ENCODE data around the gene HOXA5. TPM values are rescaled to one million over a fixed set of nuclear protein-coding genes. Genes with fewer than 3 reads are reported as not detected.

HOXA5 gene
- total RNA-seq, 1 experiment from 2014 or later: 7.5 TPM

GRCh38 chr7:27141923-27142579 lies 1.4 kb downstream of the HOXA5 start:
- peaks cover 13% of the 10 kb centered on the region; the same call in 1 of the 2 replicates for H3K36me3 ChIP-seq (ENCODE audit: low read depth, low read length)
- no peak for ATAC-seq
- ChIA-PET CTCF (no interaction called here), POLR2A (ENCODE audit: unreplicated experiment) (no interaction called here)
- no peaks in the 10 kb centered on the region for H3F3A ChIP-seq (ENCODE audit: low read length, unreplicated experiment)
- BruUV-seq (replicated peaks): no TSS peak
- intact Hi-C loops (cut with micrococcal nuclease): no loop called here
- no peaks in the 10 kb centered on the region for H4K20me1 ChIP-seq (ENCODE audit: low read length)
- H2AFZ ChIP-seq (ENCODE audit: low read length): no peak overlapping the region
- H3K27ac ChIP-seq (ENCODE audit: low read length): no peak overlapping the region
- no peak overlapping the region for H3K4me3 ChIP-seq (ENCODE audit: low read length)
- no peak overlapping the region for H3K4me2 ChIP-seq (ENCODE audit: low read length)
- no peak for TF ChIP-seq EZH2phosphoT487 (IDR thresholded peaks at IDR 0.05; ENCODE audit: borderline replicate concordance, low read length)
- TF ChIP-seq, protein P1, sequence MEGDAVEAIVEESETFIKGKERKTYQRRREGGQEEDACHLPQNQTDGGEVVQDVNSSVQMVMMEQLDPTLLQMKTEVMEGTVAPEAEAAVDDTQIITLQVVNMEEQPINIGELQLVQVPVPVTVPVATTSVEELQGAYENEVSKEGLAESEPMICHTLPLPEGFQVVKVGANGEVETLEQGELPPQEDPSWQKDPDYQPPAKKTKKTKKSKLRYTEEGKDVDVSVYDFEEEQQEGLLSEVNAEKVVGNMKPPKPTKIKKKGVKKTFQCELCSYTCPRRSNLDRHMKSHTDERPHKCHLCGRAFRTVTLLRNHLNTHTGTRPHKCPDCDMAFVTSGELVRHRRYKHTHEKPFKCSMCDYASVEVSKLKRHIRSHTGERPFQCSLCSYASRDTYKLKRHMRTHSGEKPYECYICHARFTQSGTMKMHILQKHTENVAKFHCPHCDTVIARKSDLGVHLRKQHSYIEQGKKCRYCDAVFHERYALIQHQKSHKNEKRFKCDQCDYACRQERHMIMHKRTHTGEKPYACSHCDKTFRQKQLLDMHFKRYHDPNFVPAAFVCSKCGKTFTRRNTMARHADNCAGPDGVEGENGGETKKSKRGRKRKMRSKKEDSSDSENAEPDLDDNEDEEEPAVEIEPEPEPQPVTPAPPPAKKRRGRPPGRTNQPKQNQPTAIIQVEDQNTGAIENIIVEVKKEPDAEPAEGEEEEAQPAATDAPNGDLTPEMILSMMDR (conservative IDR thresholded peaks at IDR 0.05; ENCODE audit: low read depth, low read length): no peak
- TF ChIP-seq EZH2 (IDR thresholded peaks at IDR 0.05; ENCODE audit: low read length, unreplicated experiment): no peak
- no peaks in the 10 kb centered on the region for H3K9me3 ChIP-seq (ENCODE audit: low read length)
- H3K4me1 ChIP-seq (ENCODE audit: insufficient read depth, low read length): peaks cover 3% of the 10 kb centered on the region; the same call in 1 of the 2 replicates
- peaks cover 12% of the 10 kb centered on the region for H3K79me2 ChIP-seq (ENCODE audit: low read length)
- no peak overlapping the region for H3K9ac ChIP-seq (ENCODE audit: low read length)
- no peaks in the 10 kb centered on the region for H3K9me2 ChIP-seq (replicated peaks; ENCODE audit: low read length)
- DNase-seq: no peak
- no peaks in the 10 kb centered on the region for H3K27me3 ChIP-seq (ENCODE audit: low read length)

- Histone ChIP-seq H3K27me3 (ENCODE audit: low read length) (no peaks in the 10 kb centered on the region), H3F3A (ENCODE audit: low read length, unreplicated experiment) (no peaks in the 10 kb centered on the region), H3K4me1 (ENCODE audit: insufficient read depth, low read length) (peaks cover 3% of the 10 kb centered on the region; the same call in 1 of the 2 replicates), H3K9me2 (replicated peaks; ENCODE audit: low read length) (no peaks in the 10 kb centered on the region), H3K27ac (ENCODE audit: low read length) (no peak overlapping the region), H3K9me3 (ENCODE audit: low read length) (no peaks in the 10 kb centered on the region), H3K4me3 (ENCODE audit: low read length) (no peak overlapping the region), H2AFZ (ENCODE audit: low read length) (no peak overlapping the region), H3K9ac (ENCODE audit: low read length) (no peak overlapping the region), H4K20me1 (ENCODE audit: low read length) (no peaks in the 10 kb centered on the region), H3K36me3 (ENCODE audit: low read depth, low read length) (peaks cover 13% of the 10 kb centered on the region; the same call in 1 of the 2 replicates), H3K4me2 (ENCODE audit: low read length) (no peak overlapping the region), H3K79me2 (ENCODE audit: low read length) (peaks cover 5% of the 10 kb centered on the region; the same call in 1 of the 2 replicates)
- POLR2A ChIA-PET (ENCODE audit: unreplicated experiment): no interaction called here
- DNase-seq (no peak), ATAC-seq (no peak)
- BruUV-seq (replicated peaks): no TSS peak
- intact Hi-C loops (cut with micrococcal nuclease): no loop called here
- no peak for TF ChIP-seq EZH2phosphoT487 (IDR thresholded peaks at IDR 0.05; ENCODE audit: borderline replicate concordance, low read length)
- TF ChIP-seq, protein P1 (conservative IDR thresholded peaks at IDR 0.05; ENCODE audit: low read depth, low read length): no peak
- CTCF ChIA-PET: interaction anchor here (0.6 kb wide), 1 partner anchor 464 kb away, joined by 3 read pairs; no protein-coding TSS in a partner anchor
These were observed 2.2 kb downstream of the HOXA5 start for GRCh38 chr7:27141137-27141922.

Measured in PC-3 (cell line).